PFSK-1 (cell line): Measurements from ENCODE around the gene CABP4.

Experiments used
- POLR2AphosphoS5 ChIP-seq: IDR thresholded peaks from 2 replicates; pipeline ENCODE4 v1.6.1; 2012; ENCODE audit warnings: low read depth, mild to moderate bottlenecking, control low read depth, low read length, moderate library complexity
- REST ChIP-seq, 2 experiments: IDR thresholded peaks; 2 replicates each; pipeline versions ENCODE4 v1.6.1 to v1.8.0; 2011 to 2012; ENCODE audit warnings: low read depth in 2 of 2, low read length in 2 of 2, control low read depth in 1 of 2, inconsistent platforms in 1 of 2, mild to moderate bottlenecking in 1 of 2, moderate library complexity in 1 of 2; ENCODE audit not compliant: insufficient read depth in 1 of 2

- TF ChIP-seq REST (IDR thresholded peaks at IDR 0.05; ENCODE audit: insufficient read depth in 1 of 2, low read depth in 2 of 2, low read length in 2 of 2) (no peak), POLR2AphosphoS5 (peak; percentile 13; the same call in 1 of the 2 replicates)
These were observed 13.3 kb upstream of the CABP4 start for GRCh38 chr11:67441731-67442351.
